HepG2 (cell line): Measurements from ENCODE around the gene TBC1D10B. TPM values are rescaled to one million over a fixed set of nuclear protein-coding genes. Genes with fewer than 3 reads are reported as not detected.
A peak's percentile ranks its signal among the peaks of the same experiment; 100 is the strongest.

Source experiments
- NCOA2 ChIP-seq: sonication (generic); formaldehyde crosslinking; IDR thresholded peaks from 2 replicates; pipeline ENCODE4 v1.8.0; 2022; ENCODE audit warnings: inconsistent platforms
- PRDM10 ChIP-seq: sonication (generic); formaldehyde crosslinking; IDR thresholded peaks from 2 replicates; pipeline ENCODE4 v1.4.0; 2020; ENCODE audit warnings: low read depth, missing genetic modification reagents
- RBFOX2 ChIP-seq: fragments of 200-400 bp; formaldehyde crosslinking; IDR thresholded peaks from 2 replicates; pipeline ENCODE4 v1.6.1; 2017; ENCODE audit warnings: low read depth, mild to moderate bottlenecking, low read length
- SNAPC4 ChIP-seq: sonication (generic); formaldehyde crosslinking; IDR thresholded peaks from 2 replicates; pipeline ENCODE4 v1.4.0; 2020; ENCODE audit warnings: mild to moderate bottlenecking, missing genetic modification reagents
- SOX6 ChIP-seq, 2 experiments: fragments of 450-650 bp in 1 of 2; sonication (generic) in 1 of 2; formaldehyde crosslinking in 1 of 2; IDR thresholded peaks; 2 replicates each; pipeline versions ENCODE4 v1.4.0 to v1.6.1; 2017 to 2020; ENCODE audit warnings: antibody characterized with exemption in 1 of 2, mild to moderate bottlenecking in 1 of 2, missing genetic modification reagents in 1 of 2
- ZBTB39 ChIP-seq: sonication (generic); formaldehyde crosslinking; IDR thresholded peaks from 2 replicates; pipeline ENCODE4 v1.5.0; 2020; ENCODE audit warnings: missing genetic modification reagents
- ZGPAT ChIP-seq: IDR thresholded peaks from 2 replicates; pipeline ENCODE4 v1.6.1; 2016; ENCODE audit warnings: mild to moderate bottlenecking
- ZMYM4 ChIP-seq: sonication (generic); formaldehyde crosslinking; IDR thresholded peaks from 2 replicates; pipeline ENCODE4 v1.8.1; 2023; ENCODE audit warnings: mild to moderate bottlenecking, missing genetic modification reagents
- ZNF264 ChIP-seq: sonication (generic); formaldehyde crosslinking; IDR thresholded peaks from 2 replicates; pipeline ENCODE4 v1.4.0; 2020; ENCODE audit warnings: missing genetic modification reagents
- ZNF546 ChIP-seq: sonication (generic); formaldehyde crosslinking; conservative IDR thresholded peaks from 2 replicates; pipeline ENCODE4 v1.8.1; 2023; ENCODE audit warnings: mild to moderate bottlenecking, missing genetic modification reagents
- ZNF550 ChIP-seq: sonication (generic); formaldehyde crosslinking; IDR thresholded peaks from 2 replicates; pipeline ENCODE4 v1.4.0; 2020; ENCODE audit warnings: mild to moderate bottlenecking, missing genetic modification reagents, borderline replicate concordance
- ZNF670 ChIP-seq: sonication (generic); formaldehyde crosslinking; IDR thresholded peaks from 2 replicates; pipeline ENCODE4 v1.8.0; 2022; ENCODE audit warnings: mild to moderate bottlenecking, missing genetic modification reagents, borderline replicate concordance
- ZNF674 ChIP-seq: sonication (generic); formaldehyde crosslinking; IDR thresholded peaks from 2 replicates; pipeline ENCODE4 v1.5.0; 2020; ENCODE audit warnings: low read depth, mild to moderate bottlenecking, missing genetic modification reagents
- ZNF703 ChIP-seq: sonication (generic); formaldehyde crosslinking; IDR thresholded peaks from 2 replicates; pipeline ENCODE4 v1.5.1; 2020; ENCODE audit warnings: missing genetic modification reagents, mild to moderate bottlenecking, moderate library complexity, borderline replicate concordance
- polyA plus RNA-seq, 8 experiments: library from polyadenylated mRNA; depleted of rRNA in 3 of 8; stranded (reverse) in 7 of 8; unstranded in 1 of 8; fragments of >200 nt; fragmentation: Illumina TruSeq in 4 of 8; extraction: Trizol in 4 of 8; gene quantifications; 2 replicates each; pipeline versions ENCODE4 v1.2.1 to v1.2.3, GENCODE V29; 2011 to 2016; ENCODE audit warnings: low read depth in 4 of 8, missing spikeins in 1 of 8, mixed read lengths in 1 of 8; ENCODE audit not compliant: insufficient read depth in 1 of 8
- total RNA-seq, 5 experiments: library from RNA; depleted of rRNA; stranded (reverse); fragments of >200 nt; fragmentation: Illumina TruSeq; extraction: Trizol; gene quantifications; 2 replicates each; pipeline ENCODE4 v1.2.3, GENCODE V29; 2016; ENCODE audit warnings: low read depth in 1 of 5

Gene TBC1D10B
- total and polyA plus RNA-seq, 2 of the 13 experiments (the other 11 are each of a cell fraction or from before 2014, with no cell fraction given), result 15.7 to 24.8 TPM

GRCh38 chr16:30395155-30395991 is 25.1 kb upstream of the TBC1D10B start, which contains the start of gene ZNF48 (continued):
- no peak for TF ChIP-seq PRDM10 (CRISPR knock-in tag)
- TF ChIP-seq ZNF264 (CRISPR knock-in tag), result peak; percentile 9; the same call in 1 of the 2 replicates
- peak; percentile 92 for TF ChIP-seq ZGPAT (CRISPR knock-in tag)
- TF ChIP-seq NCOA2 (CRISPR knock-in tag), result peak; percentile 27; the same call in 1 of the 2 replicates
- 0 out of 2 replicates have a peak, but pooled peaks have one; percentile 27 for TF ChIP-seq ZNF546
- peak; percentile 49; the same call in 1 of the 2 replicates for TF ChIP-seq ZMYM4
- TF ChIP-seq ZNF674, result no peak
- 0 out of 2 replicates have a peak, but pooled peaks have one; percentile 54 for TF ChIP-seq SNAPC4 (CRISPR knock-in tag)
- TF ChIP-seq RBFOX2, result peak; percentile 92
- TF ChIP-seq ZNF550 (CRISPR knock-in tag), result 0 out of 2 replicates have a peak, but pooled peaks have one; percentile 63
- no peak for TF ChIP-seq SOX6 (IDR thresholded peaks at IDR 0.05)
- TF ChIP-seq SOX6 (CRISPR knock-in tag; IDR thresholded peaks at IDR 0.05), result peak; percentile 26; the same call in 1 of the 2 replicates
- TF ChIP-seq ZNF670 (CRISPR knock-in tag), result no peak
- TF ChIP-seq ZNF703, result 0 out of 2 replicates have a peak, but pooled peaks have one; percentile 23
- TF ChIP-seq ZBTB39 (CRISPR knock-in tag), result 0 out of 2 replicates have a peak, but pooled peaks have one; percentile 65
